Activated CD8-positive, alpha-beta T cell treated with anti-CD3 and anti-CD28 coated beads for 36 hours (primary cell): ENCODE measurements around the gene SLC19A1. TPM values are rescaled to one million over a fixed set of nuclear protein-coding genes. Genes with fewer than 3 reads are reported as not detected.

Experiments
- ATAC-seq: fragments of 200-7000 bp; cut with Tn5 transposase; one replicate; pipeline ENCODE4 v1.10.0; 2021; ENCODE audit warnings: mild to moderate bottlenecking, moderate library complexity
- CTCF ChIA-PET: fragments of 350-600 bp; sonication (Branson Sonifier 250); formaldehyde crosslinking; loops from one replicate; lab custom pipeline; 2021; ENCODE audit warnings: antibody characterized with exemption; lab: Charles Lee
- POLR2A ChIA-PET: fragments of 350-600 bp; sonication (Branson Sonifier 250); formaldehyde crosslinking; loops from one replicate; lab custom pipeline; 2021; ENCODE audit warnings: antibody characterized with exemption; lab: Charles Lee
- DNase-seq: peaks from one replicate; pipeline ENCODE4 v3.0.0-alpha.2; 2020
- H3K27ac Mint-ChIP-seq: one replicate; pipeline ENCODE4 v1.8.0; 2021; ENCODE audit warnings: mild to moderate bottlenecking, mixed read lengths
- H3K27me3 Mint-ChIP-seq: one replicate; pipeline ENCODE4 v1.8.0; 2021; ENCODE audit warnings: mixed read lengths
- H3K36me3 Mint-ChIP-seq: one replicate; pipeline ENCODE4 v1.8.0; 2021; ENCODE audit warnings: low read depth, mixed read lengths
- H3K4me1 Mint-ChIP-seq: one replicate; pipeline ENCODE4 v1.8.0; 2021; ENCODE audit warnings: low read depth, mixed read lengths
- H3K4me3 Mint-ChIP-seq: one replicate; pipeline ENCODE4 v1.8.0; 2021; ENCODE audit warnings: mild to moderate bottlenecking, moderate library complexity, mixed read lengths
- H3K9me3 Mint-ChIP-seq: one replicate; pipeline ENCODE4 v1.8.0; 2021; ENCODE audit warnings: mixed read lengths
- intact Hi-C: fragments of 100-400 bp; cut with micrococcal nuclease; formaldehyde crosslinking; loops from one replicate; pipeline ENCODE4 v1.10.0; 2022
- total RNA-seq, 2 experiments: library from RNA; stranded (reverse); gene quantifications; one replicate each; pipeline ENCODE4 v1.2.3, GENCODE V29; 2021
- TF ChIP-seq, protein P1 (sequence below): fragments of 200-600 bp; IDR thresholded peaks from one replicate; pipeline ENCODE4 v1.8.0; 2022; ENCODE audit warnings: antibody characterized with exemption, mild to moderate bottlenecking

The SLC19A1 gene
- total RNA-seq, 2 experiments from 2014 or later: 40.1 to 46.1 TPM

DNA sequence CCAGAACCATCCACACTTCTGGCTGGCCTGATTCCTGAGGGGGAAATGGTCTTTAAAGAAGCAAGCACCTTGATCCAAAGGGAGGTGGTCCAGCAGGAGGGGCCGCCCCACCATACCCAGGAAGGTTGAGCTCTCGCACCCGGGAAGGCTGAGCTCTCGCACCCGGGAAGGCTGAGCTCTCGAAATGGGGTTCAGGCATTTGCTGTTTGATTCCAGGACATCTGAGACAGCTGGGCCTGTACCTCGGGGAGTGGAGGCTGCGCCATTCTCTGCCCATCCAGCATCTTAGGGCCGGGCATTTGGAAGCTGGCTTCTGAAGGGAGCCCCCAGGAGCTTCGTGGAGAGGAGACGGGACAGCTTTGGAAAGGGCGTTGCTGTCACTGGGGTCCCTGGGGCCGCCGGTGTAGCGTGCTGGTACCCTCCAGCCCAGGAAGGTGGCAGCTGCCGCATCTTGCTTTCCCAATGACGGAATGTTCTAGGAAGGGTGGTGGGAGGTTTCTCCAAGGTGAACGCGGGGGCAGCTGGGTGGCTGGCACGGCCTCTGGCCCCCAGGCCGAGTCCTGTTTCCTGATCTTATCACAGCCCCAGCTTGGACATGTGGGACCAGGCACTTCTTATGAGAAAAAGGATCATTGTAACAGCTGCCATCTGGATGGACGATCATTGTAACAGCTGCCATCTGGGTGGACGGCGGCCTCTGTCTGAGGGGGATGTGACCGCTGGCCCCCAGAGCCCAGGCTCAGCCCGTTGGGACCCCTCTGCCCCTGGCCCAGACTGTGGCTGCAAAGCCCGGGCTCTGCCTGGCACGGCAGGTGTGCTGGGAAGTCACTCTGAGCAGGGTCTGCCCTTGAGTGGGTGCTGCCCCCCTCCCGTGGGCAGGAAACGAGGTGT is 75.7 kb downstream of the SLC19A1 start:
- TF ChIP-seq, protein P1, sequence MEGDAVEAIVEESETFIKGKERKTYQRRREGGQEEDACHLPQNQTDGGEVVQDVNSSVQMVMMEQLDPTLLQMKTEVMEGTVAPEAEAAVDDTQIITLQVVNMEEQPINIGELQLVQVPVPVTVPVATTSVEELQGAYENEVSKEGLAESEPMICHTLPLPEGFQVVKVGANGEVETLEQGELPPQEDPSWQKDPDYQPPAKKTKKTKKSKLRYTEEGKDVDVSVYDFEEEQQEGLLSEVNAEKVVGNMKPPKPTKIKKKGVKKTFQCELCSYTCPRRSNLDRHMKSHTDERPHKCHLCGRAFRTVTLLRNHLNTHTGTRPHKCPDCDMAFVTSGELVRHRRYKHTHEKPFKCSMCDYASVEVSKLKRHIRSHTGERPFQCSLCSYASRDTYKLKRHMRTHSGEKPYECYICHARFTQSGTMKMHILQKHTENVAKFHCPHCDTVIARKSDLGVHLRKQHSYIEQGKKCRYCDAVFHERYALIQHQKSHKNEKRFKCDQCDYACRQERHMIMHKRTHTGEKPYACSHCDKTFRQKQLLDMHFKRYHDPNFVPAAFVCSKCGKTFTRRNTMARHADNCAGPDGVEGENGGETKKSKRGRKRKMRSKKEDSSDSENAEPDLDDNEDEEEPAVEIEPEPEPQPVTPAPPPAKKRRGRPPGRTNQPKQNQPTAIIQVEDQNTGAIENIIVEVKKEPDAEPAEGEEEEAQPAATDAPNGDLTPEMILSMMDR: no peak
- CTCF ChIA-PET: no interaction called here
- intact Hi-C loops: no loop called here
- Mint-ChIP-seq H3K4me1 (peaks cover 13% of the 10 kb centered on the region), H3K27ac (no peak overlapping the region), H3K4me3 (no peak overlapping the region), H3K27me3 (no peaks in the 10 kb centered on the region), H3K9me3 (peaks cover 5% of the 10 kb centered on the region), H3K36me3 (no peaks in the 10 kb centered on the region)
- ATAC-seq: no peak
- POLR2A ChIA-PET: no interaction called here
- no peak for DNase-seq

DNA sequence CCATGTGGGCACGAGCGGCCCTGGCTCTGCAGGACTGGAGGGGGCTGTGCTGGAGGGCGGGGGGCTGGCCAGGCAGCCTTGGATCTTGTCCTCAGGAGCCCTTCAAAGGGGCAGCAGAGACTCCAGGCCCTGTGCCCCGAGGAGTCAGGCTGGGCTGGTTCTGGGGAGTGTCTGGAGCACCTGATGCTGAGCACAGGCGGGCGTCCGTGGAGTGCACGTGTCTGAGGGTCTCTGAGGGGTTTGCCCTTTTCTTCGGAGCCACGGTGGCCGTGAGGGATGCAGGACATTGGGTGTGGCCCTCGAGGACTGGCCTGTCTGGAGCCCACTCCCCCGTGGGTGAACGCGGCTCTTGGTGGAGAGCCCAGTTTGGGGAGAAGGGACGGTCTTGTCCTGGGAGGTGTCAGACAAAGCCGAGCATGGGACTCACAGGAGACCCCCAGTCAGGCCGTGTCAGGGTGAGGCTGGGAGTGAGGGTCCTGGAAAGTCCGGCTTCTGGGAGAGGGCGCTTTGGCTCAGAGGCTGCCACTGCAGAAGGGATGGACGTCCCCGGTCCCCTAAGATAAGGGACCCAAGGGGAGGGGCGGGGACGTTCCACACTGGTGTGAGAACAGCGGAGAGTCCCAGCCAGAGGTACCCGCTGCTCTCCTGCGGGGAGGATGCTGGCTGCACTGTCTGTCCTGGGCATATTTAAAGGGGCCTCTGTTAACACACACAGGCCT is 76.5 kb downstream of the SLC19A1 start:
- CTCF ChIA-PET: no interaction called here
- peaks cover 5% of the 10 kb centered on the region for H3K9me3 Mint-ChIP-seq

DNA sequence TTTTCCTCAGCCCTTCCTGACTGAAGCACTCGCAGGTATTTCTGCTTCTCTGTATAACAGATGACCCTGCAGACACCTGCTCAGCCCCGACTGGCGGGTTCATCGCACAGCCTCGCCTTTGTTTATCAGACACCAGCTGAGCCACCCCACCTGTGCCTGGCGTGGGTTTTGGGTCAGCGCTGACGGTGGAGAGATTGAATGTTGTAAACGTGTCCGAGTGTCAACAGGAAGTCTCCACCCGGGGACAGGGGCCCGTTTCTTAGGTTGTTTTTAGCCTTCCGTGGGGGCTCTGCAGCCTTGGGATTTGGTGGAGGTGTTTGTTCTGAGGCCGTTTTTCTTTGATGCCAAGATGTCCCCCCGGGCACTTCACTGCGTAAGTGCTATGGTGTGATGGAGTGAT is 77.1 kb downstream of the SLC19A1 start:
- DNase-seq (no peak), ATAC-seq (no peak)
- CTCF ChIA-PET: no interaction called here
- no peak overlapping the region for H3K4me3 Mint-ChIP-seq
- TF ChIP-seq, protein P1: no peak
- POLR2A ChIA-PET: no interaction called here
- H3K9me3 Mint-ChIP-seq: peaks cover 5% of the 10 kb centered on the region
- no peak overlapping the region for H3K27ac Mint-ChIP-seq
- H3K27me3 Mint-ChIP-seq: no peaks in the 10 kb centered on the region
- H3K36me3 Mint-ChIP-seq: no peaks in the 10 kb centered on the region
- intact Hi-C loops: no loop called here
- H3K4me1 Mint-ChIP-seq: peaks cover 1% of the 10 kb centered on the region

More for the DNA sequence above, 76.5 kb downstream of the SLC19A1 start:
- TF ChIP-seq, protein P1: no peak
- Mint-ChIP-seq H3K4me3 (no peak overlapping the region), H3K27me3 (no peaks in the 10 kb centered on the region), H3K36me3 (no peaks in the 10 kb centered on the region), H3K27ac (no peak overlapping the region), H3K4me1 (peaks cover 5% of the 10 kb centered on the region)
- ATAC-seq (no peak), DNase-seq (no peak)
- intact Hi-C loops: no loop called here
- POLR2A ChIA-PET: no interaction called here

DNA sequence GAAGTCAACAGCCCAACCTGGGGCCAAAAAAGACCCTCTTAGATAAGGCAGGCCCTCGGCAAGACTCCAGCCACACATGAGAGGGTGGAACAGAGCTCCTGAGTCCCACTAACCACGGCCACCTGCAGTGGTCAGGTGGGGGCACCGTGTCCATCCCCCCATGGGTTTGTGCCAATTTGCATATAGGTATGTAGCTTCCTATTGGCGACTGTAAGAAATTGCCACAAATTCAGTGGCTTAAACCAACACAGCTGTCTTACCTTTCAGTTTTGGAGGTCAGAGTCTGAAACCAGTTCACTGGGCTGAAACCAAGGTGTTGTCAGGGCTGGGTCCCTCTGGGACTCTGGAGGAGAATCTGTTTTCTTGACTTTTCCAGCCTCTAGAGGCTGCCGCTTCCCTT is 77.9 kb downstream of the SLC19A1 start:
- Mint-ChIP-seq H3K27me3 (no peaks in the 10 kb centered on the region), H3K36me3 (no peaks in the 10 kb centered on the region), H3K27ac (no peak overlapping the region), H3K4me3 (no peak overlapping the region), H3K4me1 (no peaks in the 10 kb centered on the region), H3K9me3 (peaks cover 5% of the 10 kb centered on the region)
- TF ChIP-seq, protein P1: no peak
- ChIA-PET CTCF (no interaction called here), POLR2A (no interaction called here)
- intact Hi-C loops: no loop called here
- DNase-seq (no peak), ATAC-seq (no peak)

DNA sequence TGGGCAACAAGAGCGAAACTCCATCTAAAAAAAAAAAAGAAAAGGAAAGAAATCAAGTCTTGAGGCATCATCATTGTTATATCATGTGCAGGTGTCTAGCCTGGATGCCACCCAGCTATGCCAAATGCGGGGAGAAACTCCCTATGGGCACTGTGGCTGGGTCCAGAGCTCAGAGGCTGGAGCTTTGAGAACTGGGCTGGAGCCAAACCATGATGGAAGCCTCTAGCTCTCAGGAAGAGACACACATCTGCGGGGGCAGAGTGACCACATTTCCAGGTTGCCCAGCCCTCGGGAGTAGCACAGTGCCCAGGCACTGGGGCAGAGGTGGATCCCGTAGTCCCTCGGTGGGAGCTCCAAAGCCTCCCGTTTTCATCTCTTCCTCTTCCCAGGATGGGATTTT is 78.4 kb downstream of the SLC19A1 start:
- peaks cover 5% of the 10 kb centered on the region for H3K9me3 Mint-ChIP-seq
- intact Hi-C loops: no loop called here
- H3K4me1 Mint-ChIP-seq: no peaks in the 10 kb centered on the region
- no peak overlapping the region for H3K4me3 Mint-ChIP-seq
- H3K27me3 Mint-ChIP-seq: no peaks in the 10 kb centered on the region
- ATAC-seq (no peak), DNase-seq (no peak)
- ChIA-PET CTCF (no interaction called here), POLR2A (no interaction called here)
- TF ChIP-seq, protein P1: no peak
- no peaks in the 10 kb centered on the region for H3K36me3 Mint-ChIP-seq
- H3K27ac Mint-ChIP-seq: no peak overlapping the region
